OCI-M2 (cell line): ENCODE results near the gene FBXL14.
"Not testable (repeated sequence)": the region's sequence is repeated elsewhere in the genome, so short reads cannot be mapped to it uniquely, and the experiment has no call there.

Experiments
- DNase-seq: peaks from one replicate; lab custom pipeline; 2025; ENCODE audit not compliant: unreplicated experiment; lab: John Stamatoyannopoulos, UW

Gene FBXL14

GRCh38 chr12:1620092-1620491 lies 25.7 kb upstream of the FBXL14 start:
- no peak for DNase-seq

GRCh38 chr12:1619587-1619986 lies 25.2 kb upstream of the FBXL14 start:
- DNase-seq = no peak

- DNase-seq = no peak
Observed at GRCh38 chr12:1619159-1619558, 24.8 kb upstream of the FBXL14 start.

- DNase-seq = no peak
Observed at GRCh38 chr12:1618489-1618888, 24.1 kb upstream of the FBXL14 start.

GRCh38 chr12:1616233-1617066 lies 22.1 kb upstream of the FBXL14 start:
- DNase-seq = no peak

- no peak for DNase-seq
Observed at GRCh38 chr12:1614360-1614759, 20.0 kb upstream of the FBXL14 start.

- DNase-seq = no peak
Observed at GRCh38 chr12:1613860-1614259, 19.5 kb upstream of the FBXL14 start.

- no peak for DNase-seq
Observed at GRCh38 chr12:1611803-1612572, 17.6 kb upstream of the FBXL14 start.

- DNase-seq = no peak
Observed at GRCh38 chr12:1610072-1610643, 15.8 kb upstream of the FBXL14 start.

- no peak for DNase-seq
Observed at GRCh38 chr12:1608713-1609119, 14.3 kb upstream of the FBXL14 start.

GRCh38 chr12:1607940-1608712 lies 13.7 kb upstream of the FBXL14 start:
- no peak for DNase-seq

GRCh38 chr12:1606021-1606622 lies 11.7 kb upstream of the FBXL14 start:
- no peak for DNase-seq

- no peak for DNase-seq
Observed at GRCh38 chr12:1605129-1606020, 11.0 kb upstream of the FBXL14 start.

- no peak for DNase-seq
Observed at GRCh38 chr12:1604464-1604863, 10.1 kb upstream of the FBXL14 start.

- no peak for DNase-seq
Observed at GRCh38 chr12:1603269-1603993, 9.1 kb upstream of the FBXL14 start.

GRCh38 chr12:1602706-1603105 lies 8.3 kb upstream of the FBXL14 start:
- DNase-seq = not testable (repeated sequence)

GRCh38 chr12:1598757-1599156 lies 4.4 kb upstream of the FBXL14 start:
- DNase-seq = no peak

- DNase-seq = no peak
Observed at GRCh38 chr12:1595690-1596347, 1.4 kb upstream of the FBXL14 start.
